HepG2 (cell line): ENCODE results near the gene AMN. TPM values are rescaled to one million over a fixed set of nuclear protein-coding genes. Genes with fewer than 3 reads are reported as not detected.

Experiments
- ARNTL ChIP-seq: sonication (generic); formaldehyde crosslinking; IDR thresholded peaks from 2 replicates; pipeline ENCODE4 v1.4.0; 2020; ENCODE audit warnings: mild to moderate bottlenecking, missing genetic modification reagents
- EP300 ChIP-seq, 3 experiments: sonication (generic) in 1 of 3; formaldehyde crosslinking in 1 of 3; IDR thresholded peaks; 2 replicates each; pipeline versions ENCODE4 v1.5.1 to v1.6.1; 2011 to 2020; ENCODE audit warnings: low read depth in 2 of 3, low read length in 2 of 3, borderline replicate concordance in 1 of 3, improper control_type of control experiment in 1 of 3, mild to moderate bottlenecking in 1 of 3, missing genetic modification reagents in 1 of 3, moderate library complexity in 1 of 3
- ISL2 ChIP-seq: sonication (generic); formaldehyde crosslinking; IDR thresholded peaks from 2 replicates; pipeline ENCODE4 v1.5.0; 2020; ENCODE audit warnings: missing genetic modification reagents
- KDM5A ChIP-seq: fragments of 200-600 bp; sonication (generic); IDR thresholded peaks from 2 replicates; pipeline ENCODE4 v1.7.0; 2018; ENCODE audit warnings: antibody characterized with exemption, mild to moderate bottlenecking, low read length, borderline replicate concordance
- MTF1 ChIP-seq: sonication (generic); formaldehyde crosslinking; IDR thresholded peaks from 2 replicates; pipeline ENCODE4 v1.5.0; 2020; ENCODE audit warnings: missing genetic modification reagents
- NFKBIZ ChIP-seq: IDR thresholded peaks from 2 replicates; pipeline ENCODE4 v1.6.1; 2018; ENCODE audit warnings: missing genetic modification reagents, missing compliant biosample characterization
- NR1H2 ChIP-seq: sonication (generic); formaldehyde crosslinking; IDR thresholded peaks from 2 replicates; pipeline ENCODE4 v1.8.1; 2022; ENCODE audit warnings: low read depth, missing genetic modification reagents, borderline replicate concordance
- PCBP1 ChIP-seq: fragments of 200-400 bp; formaldehyde crosslinking; IDR thresholded peaks from 2 replicates; pipeline ENCODE4 v1.6.1; 2017; ENCODE audit warnings: mild to moderate bottlenecking, low read depth, low read length, borderline replicate concordance
- REL ChIP-seq: sonication (generic); formaldehyde crosslinking; conservative IDR thresholded peaks from 2 replicates; pipeline ENCODE4 v1.8.0; 2022; ENCODE audit warnings: mild to moderate bottlenecking, missing genetic modification reagents, moderate library complexity
- SATB2 ChIP-seq: sonication (generic); formaldehyde crosslinking; IDR thresholded peaks from 2 replicates; pipeline ENCODE4 v1.5.0; 2020; ENCODE audit warnings: missing genetic modification reagents
- SMARCC2 ChIP-seq: fragments of 450-650 bp; IDR thresholded peaks from 2 replicates; pipeline ENCODE4 v1.6.1; 2017; ENCODE audit warnings: antibody characterized with exemption, mild to moderate bottlenecking
- SOX6 ChIP-seq, 2 experiments: fragments of 450-650 bp in 1 of 2; sonication (generic) in 1 of 2; formaldehyde crosslinking in 1 of 2; IDR thresholded peaks; 2 replicates each; pipeline versions ENCODE4 v1.4.0 to v1.6.1; 2017 to 2020; ENCODE audit warnings: antibody characterized with exemption in 1 of 2, mild to moderate bottlenecking in 1 of 2, missing genetic modification reagents in 1 of 2
- TFE3 ChIP-seq: IDR thresholded peaks from 2 replicates; pipeline ENCODE4 v1.6.1; 2016
- THAP11 ChIP-seq: IDR thresholded peaks from 2 replicates; pipeline ENCODE4 v1.6.1; 2016; ENCODE audit warnings: missing biosample characterization, missing genetic modification reagents
- ZEB1 ChIP-seq: IDR thresholded peaks from 2 replicates; pipeline ENCODE4 v1.6.1; 2012; ENCODE audit warnings: mild to moderate bottlenecking, low read depth, inconsistent platforms; ENCODE audit not compliant: insufficient replicate concordance
- ZFP37 ChIP-seq: sonication (generic); formaldehyde crosslinking; IDR thresholded peaks from 2 replicates; pipeline ENCODE4 v1.4.0; 2020; ENCODE audit warnings: missing genetic modification reagents, borderline replicate concordance
- ZNF274 ChIP-seq: sonication (generic); formaldehyde crosslinking; IDR thresholded peaks from 2 replicates; pipeline ENCODE4 v1.5.1; 2020; ENCODE audit warnings: mild to moderate bottlenecking, missing genetic modification reagents
- ZNF850 ChIP-seq: sonication (generic); formaldehyde crosslinking; conservative IDR thresholded peaks from 2 replicates; pipeline ENCODE4 v1.9.0; 2021; ENCODE audit warnings: mild to moderate bottlenecking, missing genetic modification reagents
- polyA plus RNA-seq, 8 experiments: library from polyadenylated mRNA; depleted of rRNA in 3 of 8; stranded (reverse) in 7 of 8; unstranded in 1 of 8; fragments of >200 nt; fragmentation: Illumina TruSeq in 4 of 8; extraction: Trizol in 4 of 8; gene quantifications; 2 replicates each; pipeline versions ENCODE4 v1.2.1 to v1.2.3, GENCODE V29; 2011 to 2016; ENCODE audit warnings: low read depth in 4 of 8, missing spikeins in 1 of 8, mixed read lengths in 1 of 8; ENCODE audit not compliant: insufficient read depth in 1 of 8
- total RNA-seq, 5 experiments: library from RNA; depleted of rRNA; stranded (reverse); fragments of >200 nt; fragmentation: Illumina TruSeq; extraction: Trizol; gene quantifications; 2 replicates each; pipeline ENCODE4 v1.2.3, GENCODE V29; 2016; ENCODE audit warnings: low read depth in 1 of 5
- TF ChIP-seq, protein P1 (sequence below): sonication (generic); formaldehyde crosslinking; IDR thresholded peaks from 2 replicates; pipeline ENCODE4; 2020; ENCODE audit warnings: missing genetic modification reagents, mild to moderate bottlenecking, borderline replicate concordance
- TF ChIP-seq, protein P2 (sequence below): sonication (generic); formaldehyde crosslinking; IDR thresholded peaks from 2 replicates; pipeline ENCODE4 v1.8.0; 2022; ENCODE audit warnings: missing genetic modification reagents, low read depth, mild to moderate bottlenecking, borderline replicate concordance
- TF ChIP-seq, protein P3 (sequence below): sonication (generic); formaldehyde crosslinking; IDR thresholded peaks from 2 replicates; pipeline ENCODE4 v1.5.0; 2020; ENCODE audit warnings: mild to moderate bottlenecking, missing genetic modification reagents

The AMN gene
- total and polyA plus RNA-seq, 2 of the 13 experiments (the other 11 are each of a cell fraction or from before 2014, with no cell fraction given), result 9.8 to 33.1 TPM

DNA sequence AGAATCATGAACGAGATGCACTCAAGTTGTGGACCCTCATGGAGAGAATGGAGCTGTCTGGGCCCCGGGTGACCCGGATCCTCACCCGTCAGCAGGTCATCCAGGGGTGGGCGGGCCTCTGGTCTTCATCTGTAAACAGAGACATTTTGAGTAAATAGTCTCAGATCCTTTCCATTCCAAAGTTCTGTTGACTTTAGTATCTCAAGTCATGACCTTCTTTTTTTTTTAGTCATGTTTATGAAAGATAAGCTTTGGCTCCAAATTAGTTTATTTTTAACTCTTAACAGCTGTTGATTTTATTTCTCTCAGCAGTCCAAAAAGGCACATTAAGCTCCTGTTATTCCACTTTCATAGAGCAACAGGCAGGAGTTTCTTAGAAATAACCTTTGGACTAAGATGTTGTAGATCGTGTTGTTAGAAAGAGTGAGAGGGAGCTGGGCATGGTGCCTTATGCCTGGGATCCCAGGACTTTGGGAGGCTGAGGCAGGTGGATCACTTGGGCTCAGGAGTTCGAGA, 48.9 kb upstream of the AMN start (continued):
- TF ChIP-seq MTF1 (CRISPR knock-in tag), result no peak
- no peak for TF ChIP-seq ZNF274 (CRISPR knock-in tag)
- TF ChIP-seq KDM5A, result no peak
- TF ChIP-seq, protein P1, sequence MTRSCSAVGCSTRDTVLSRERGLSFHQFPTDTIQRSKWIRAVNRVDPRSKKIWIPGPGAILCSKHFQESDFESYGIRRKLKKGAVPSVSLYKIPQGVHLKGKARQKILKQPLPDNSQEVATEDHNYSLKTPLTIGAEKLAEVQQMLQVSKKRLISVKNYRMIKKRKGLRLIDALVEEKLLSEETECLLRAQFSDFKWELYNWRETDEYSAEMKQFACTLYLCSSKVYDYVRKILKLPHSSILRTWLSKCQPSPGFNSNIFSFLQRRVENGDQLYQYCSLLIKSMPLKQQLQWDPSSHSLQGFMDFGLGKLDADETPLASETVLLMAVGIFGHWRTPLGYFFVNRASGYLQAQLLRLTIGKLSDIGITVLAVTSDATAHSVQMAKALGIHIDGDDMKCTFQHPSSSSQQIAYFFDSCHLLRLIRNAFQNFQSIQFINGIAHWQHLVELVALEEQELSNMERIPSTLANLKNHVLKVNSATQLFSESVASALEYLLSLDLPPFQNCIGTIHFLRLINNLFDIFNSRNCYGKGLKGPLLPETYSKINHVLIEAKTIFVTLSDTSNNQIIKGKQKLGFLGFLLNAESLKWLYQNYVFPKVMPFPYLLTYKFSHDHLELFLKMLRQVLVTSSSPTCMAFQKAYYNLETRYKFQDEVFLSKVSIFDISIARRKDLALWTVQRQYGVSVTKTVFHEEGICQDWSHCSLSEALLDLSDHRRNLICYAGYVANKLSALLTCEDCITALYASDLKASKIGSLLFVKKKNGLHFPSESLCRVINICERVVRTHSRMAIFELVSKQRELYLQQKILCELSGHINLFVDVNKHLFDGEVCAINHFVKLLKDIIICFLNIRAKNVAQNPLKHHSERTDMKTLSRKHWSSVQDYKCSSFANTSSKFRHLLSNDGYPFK, result no peak; the same call in 1 of the 2 replicates
- TF ChIP-seq, protein P2, sequence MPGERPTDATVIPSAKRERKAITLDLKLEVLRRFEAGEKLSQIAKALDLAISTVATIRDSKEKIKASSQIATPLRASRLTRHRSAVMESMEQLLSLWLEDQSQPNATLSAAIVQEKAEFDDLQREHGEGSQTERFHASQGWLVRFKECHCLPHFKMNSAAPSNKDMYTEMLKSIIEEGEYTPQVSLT (CRISPR knock-in tag), result no peak
- TF ChIP-seq ISL2 (CRISPR knock-in tag), result peak; percentile 91
- TF ChIP-seq ZNF850 (CRISPR knock-in tag), result no peak
- 0 out of 2 replicates have a peak, but pooled peaks have one; percentile 55 for TF ChIP-seq SATB2 (CRISPR knock-in tag)
- TF ChIP-seq, protein P3, sequence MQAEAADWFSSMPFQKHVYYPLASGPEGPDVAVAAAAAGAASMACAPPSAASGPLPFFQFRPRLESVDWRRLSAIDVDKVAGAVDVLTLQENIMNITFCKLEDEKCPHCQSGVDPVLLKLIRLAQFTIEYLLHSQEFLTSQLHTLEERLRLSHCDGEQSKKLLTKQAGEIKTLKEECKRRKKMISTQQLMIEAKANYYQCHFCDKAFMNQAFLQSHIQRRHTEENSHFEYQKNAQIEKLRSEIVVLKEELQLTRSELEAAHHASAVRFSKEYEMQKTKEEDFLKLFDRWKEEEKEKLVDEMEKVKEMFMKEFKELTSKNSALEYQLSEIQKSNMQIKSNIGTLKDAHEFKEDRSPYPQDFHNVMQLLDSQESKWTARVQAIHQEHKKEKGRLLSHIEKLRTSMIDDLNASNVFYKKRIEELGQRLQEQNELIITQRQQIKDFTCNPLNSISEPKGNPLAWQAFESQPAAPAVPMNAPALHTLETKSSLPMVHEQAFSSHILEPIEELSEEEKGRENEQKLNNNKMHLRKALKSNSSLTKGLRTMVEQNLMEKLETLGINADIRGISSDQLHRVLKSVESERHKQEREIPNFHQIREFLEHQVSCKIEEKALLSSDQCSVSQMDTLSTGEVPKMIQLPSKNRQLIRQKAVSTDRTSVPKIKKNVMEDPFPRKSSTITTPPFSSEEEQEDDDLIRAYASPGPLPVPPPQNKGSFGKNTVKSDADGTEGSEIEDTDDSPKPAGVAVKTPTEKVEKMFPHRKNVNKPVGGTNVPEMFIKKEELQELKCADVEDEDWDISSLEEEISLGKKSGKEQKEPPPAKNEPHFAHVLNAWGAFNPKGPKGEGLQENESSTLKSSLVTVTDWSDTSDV, result no peak
- TF ChIP-seq NFKBIZ (CRISPR knock-in tag), result 0 out of 2 replicates have a peak, but pooled peaks have one; percentile 59
- TF ChIP-seq ZEB1, result peak; percentile 22
- peak; percentile 64; the same call in 1 of the 2 replicates for TF ChIP-seq ARNTL (CRISPR knock-in tag)
- 0 out of 2 replicates have a peak, but pooled peaks have one; percentile 33 for TF ChIP-seq REL (CRISPR knock-in tag)
- no peak for TF ChIP-seq PCBP1
- TF ChIP-seq NR1H2 (CRISPR knock-in tag), result peak; percentile 65; the same call in 1 of the 2 replicates
- peak in 1 of 2 experiments; percentile 96; a peak in 3 of 4 replicates for TF ChIP-seq EP300 (IDR thresholded peaks at IDR 0.05; ENCODE audit: low read depth in 2 of 2, low read length in 2 of 2)
- TF ChIP-seq EP300 (CRISPR knock-in tag; IDR thresholded peaks at IDR 0.05; ENCODE audit: borderline replicate concordance), result peak; percentile 65; the same call in 1 of the 2 replicates
- peak; percentile 60; the same call in 1 of the 2 replicates for TF ChIP-seq ZFP37 (CRISPR knock-in tag)
- peak; percentile 72 for TF ChIP-seq TFE3 (CRISPR knock-in tag)
- peak; percentile 69 for TF ChIP-seq THAP11 (CRISPR knock-in tag)
- TF ChIP-seq SMARCC2, result no peak
- no peak for TF ChIP-seq SOX6 (IDR thresholded peaks at IDR 0.05)
- TF ChIP-seq SOX6 (CRISPR knock-in tag; IDR thresholded peaks at IDR 0.05), result peak; percentile 88
